22Rv1 (cell line): Measurements from ENCODE around the gene AFF1.

Experiments used
- CTCF ChIP-seq: fragments of 450-650 bp; IDR thresholded peaks from 2 replicates; pipeline ENCODE4 v1.5.1; 2017; ENCODE audit warnings: mild to moderate bottlenecking
- ZFX ChIP-seq: fragments of 450-650 bp; IDR thresholded peaks from 2 replicates; pipeline ENCODE4 v1.6.1; 2017; ENCODE audit warnings: antibody characterized with exemption, borderline replicate concordance

DNA sequence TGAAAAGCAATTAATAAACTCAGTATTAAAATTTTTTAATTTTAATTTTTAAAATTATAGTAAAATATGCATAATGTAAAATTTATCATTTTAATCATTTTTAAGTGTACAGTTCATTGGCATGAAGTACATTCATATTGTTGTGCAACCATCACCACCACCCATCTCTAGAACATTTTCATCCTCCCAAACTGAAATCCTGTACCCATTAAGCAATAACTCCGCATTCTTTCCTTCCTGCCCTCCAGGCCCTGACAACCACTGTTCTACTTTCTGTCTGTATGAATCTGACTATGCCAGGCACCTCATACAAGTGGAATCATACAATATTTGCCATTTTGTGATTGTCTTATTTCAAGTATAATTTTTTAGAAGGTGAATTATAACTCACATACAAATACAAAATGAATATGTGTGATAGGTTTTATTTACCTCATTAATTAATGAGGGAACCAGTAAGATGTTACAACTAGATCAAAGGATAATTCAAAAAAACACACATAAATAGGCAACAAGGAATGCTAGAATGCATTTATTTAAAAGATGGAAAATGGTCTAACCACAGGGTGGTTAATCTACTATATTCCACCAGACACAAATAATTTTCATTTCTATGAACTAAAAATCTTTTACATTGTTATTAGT, 13.1 kb upstream of the AFF1 start:
- TF ChIP-seq CTCF (no peak), ZFX (no peak)
